B cell (primary cell): ENCODE data around the gene XXYLT1. TPM values are rescaled to one million over a fixed set of nuclear protein-coding genes. Genes with fewer than 3 reads are reported as not detected.
"Not testable (repeated sequence)": the region's sequence is repeated elsewhere in the genome, so short reads cannot be mapped to it uniquely, and the experiment has no call there.

Experiments used
- ATAC-seq: fragments of 200-7000 bp; cut with Tn5 transposase; one replicate; pipeline ENCODE4 v1.10.0; 2021; ENCODE audit warnings: low read depth, mild to moderate bottlenecking, moderate number of reproducible peaks, moderate library complexity
- CTCF ChIA-PET: fragments of 350-600 bp; sonication (Branson Sonifier 250); formaldehyde crosslinking; loops from one replicate; lab custom pipeline; 2021; ENCODE audit warnings: antibody characterized with exemption, inconsistent platforms; lab: Charles Lee
- POLR2A ChIA-PET: fragments of 350-600 bp; sonication (Branson Sonifier 250); formaldehyde crosslinking; loops from one replicate; lab custom pipeline; 2021; ENCODE audit warnings: antibody characterized with exemption; lab: Charles Lee
- DNase-seq: peaks from one replicate; pipeline ENCODE4 v3.0.0; 2013
- H2AFZ ChIP-seq: 2 replicates; pipeline ENCODE4 v1.6.1; 2012; ENCODE audit warnings: mild to moderate bottlenecking, low read depth, low read length; ENCODE audit not compliant: insufficient read depth, poor library complexity, severe bottlenecking
- H3K27ac ChIP-seq, 2 donors: 1 replicate in 1 of 2; 2 replicates in 1 of 2; pipeline ENCODE4 v1.5.1; 2012 to 2013; ENCODE audit warnings: low read length in 2 of 2, mild to moderate bottlenecking in 2 of 2, moderate library complexity in 1 of 2
- H3K27me3 ChIP-seq, 4 experiments: fragments of 200-600 bp in 1 of 4; sonication (generic) in 1 of 4; replicated peaks in 1 of 4; 1 replicate in 2 of 4; 2 replicates in 2 of 4; pipeline versions ENCODE4 v1.6.1 to v1.7.0; 2013 to 2016; ENCODE audit warnings: low read length in 3 of 4, mild to moderate bottlenecking in 2 of 4, mixed read lengths in 1 of 4, moderate library complexity in 1 of 4; ENCODE audit not compliant: insufficient read depth in 4 of 4, control insufficient read depth in 3 of 4; ENCODE audit errors: control extremely low read depth in 1 of 4
- H3K36me3 ChIP-seq, 2 experiments: replicated peaks in 1 of 2; 1 replicate in 1 of 2; 2 replicates in 1 of 2; pipeline versions ENCODE4 v1.6.1 to v1.7.1; 2013; ENCODE audit warnings: low read length in 1 of 2; ENCODE audit not compliant: insufficient read depth in 2 of 2, control insufficient read depth in 1 of 2; ENCODE audit errors: control extremely low read depth in 1 of 2, extremely low read depth in 1 of 2
- H3K4me1 ChIP-seq, 2 donors: fragments of 200-600 bp in 1 of 2; sonication (generic) in 1 of 2; 1 replicate in 1 of 2; 2 replicates in 1 of 2; pipeline versions ENCODE4 v1.5.1 to v1.6.1; 2013 to 2017; ENCODE audit warnings: low read length in 2 of 2; ENCODE audit not compliant: control insufficient read depth in 2 of 2, insufficient read depth in 2 of 2
- H3K4me2 ChIP-seq: replicated peaks from 2 replicates; pipeline ENCODE3; 2012; ENCODE audit warnings: mild to moderate bottlenecking, low read depth, low read length; ENCODE audit not compliant: poor library complexity, severe bottlenecking
- H3K4me3 ChIP-seq, 5 experiments: fragments of 200-600 bp in 1 of 5; sonication (generic) in 1 of 5; 1 replicate in 3 of 5; 2 replicates in 2 of 5; pipeline versions ENCODE4 v1.5.1 to v1.7.0; 2011 to 2016; ENCODE audit warnings: low read length in 4 of 5, mild to moderate bottlenecking in 4 of 5, low read depth in 2 of 5, control low read depth in 1 of 5, moderate library complexity in 1 of 5; ENCODE audit not compliant: insufficient read depth in 1 of 5; ENCODE audit errors: control extremely low read depth in 1 of 5, extremely low read depth in 1 of 5
- H3K79me2 ChIP-seq: fragments of 200-600 bp; sonication (generic); one replicate; pipeline ENCODE4 v1.6.0; 2016; ENCODE audit warnings: low read length; ENCODE audit not compliant: control insufficient read depth, insufficient read depth
- H3K9ac ChIP-seq: fragments of 200-600 bp; sonication (generic); 2 replicates; pipeline ENCODE4 v1.6.1; 2017; ENCODE audit warnings: mild to moderate bottlenecking, low read length, moderate library complexity
- H3K9me3 ChIP-seq, 3 donors: one replicate each; pipeline versions ENCODE4 v1.6.1 to v1.7.1; 2013; ENCODE audit warnings: low read length in 2 of 3; ENCODE audit not compliant: control insufficient read depth in 2 of 3, insufficient read depth in 1 of 3; ENCODE audit errors: control extremely low read depth in 1 of 3
- H4K20me1 ChIP-seq: 2 replicates; pipeline ENCODE4 v1.6.0; 2012; ENCODE audit warnings: mild to moderate bottlenecking, low read length; ENCODE audit not compliant: insufficient read depth, control insufficient read depth, poor library complexity, severe bottlenecking
- H3K27ac Mint-ChIP-seq: one replicate; pipeline ENCODE4 v1.8.0; 2021; ENCODE audit warnings: mixed read lengths
- H3K27me3 Mint-ChIP-seq: one replicate; pipeline ENCODE4 v1.8.0; 2021; ENCODE audit warnings: mixed read lengths
- H3K4me1 Mint-ChIP-seq: one replicate; pipeline ENCODE4 v1.8.0; 2021; ENCODE audit warnings: mixed read lengths
- H3K4me3 Mint-ChIP-seq: one replicate; pipeline ENCODE4 v1.8.0; 2021; ENCODE audit warnings: mixed read lengths
- H3K9me3 Mint-ChIP-seq: one replicate; pipeline ENCODE4 v1.8.0; 2022; ENCODE audit warnings: mixed read lengths; ENCODE audit not compliant: insufficient read depth
- CTCF ChIP-seq: fragments of 200-600 bp; IDR thresholded peaks from one replicate; pipeline ENCODE4 v1.8.0; 2022; ENCODE audit warnings: antibody characterized with exemption, mild to moderate bottlenecking
- EZH2 ChIP-seq: IDR thresholded peaks from 2 replicates; pipeline ENCODE4 v1.6.1; 2012; ENCODE audit warnings: borderline replicate concordance, low read depth, mild to moderate bottlenecking, moderate library complexity, low read length; ENCODE audit not compliant: insufficient read depth, poor library complexity, severe bottlenecking
- WGBS: methylation state at CpG from one replicate; pipeline ENCODE4 v1.1.5; 2013; ENCODE audit warnings: missing lambda C conversion rate; ENCODE audit not compliant: insufficient coverage; 5-methylcytosine and 5-hydroxymethylcytosine counted together
- intact Hi-C: fragments of 100-400 bp; cut with micrococcal nuclease; formaldehyde crosslinking; loops from one replicate; pipeline ENCODE4 v1.10.0; 2022
- polyA plus RNA-seq: library from polyadenylated mRNA; depleted of rRNA; stranded (reverse); fragments of >200 nt; gene quantifications from 2 replicates; pipeline ENCODE4 v1.2.3, GENCODE V29; 2012
- total RNA-seq, 2 donors: library from RNA; stranded (reverse); fragments of 120-200 nt in 1 of 2; gene quantifications; 1 replicate in 1 of 2; 2 replicates in 1 of 2; pipeline versions ENCODE4 v1.2.3 to v1.2.4, GENCODE V29; 2013 to 2022

The XXYLT1 gene
- total and polyA plus RNA-seq, 2 donors (not counting 1 experiment from before 2014, with no cell fraction given): 2.6 to 11.2 TPM

GRCh38 chr3:195087840-195088601 lies 182.9 kb downstream of the XXYLT1 start:
- H3K4me1 ChIP-seq, H3K9ac ChIP-seq, H4K20me1 ChIP-seq, H3K27me3 Mint-ChIP-seq, POLR2A ChIA-PET, H3K4me2 ChIP-seq, H3K79me2 ChIP-seq, H3K4me3 ChIP-seq, ATAC-seq, H3K36me3 ChIP-seq, H2AFZ ChIP-seq, H3K27ac ChIP-seq, H3K9me3 Mint-ChIP-seq, H3K9me3 ChIP-seq, intact Hi-C loops, H3K27ac Mint-ChIP-seq, H3K27me3 ChIP-seq, H3K4me3 Mint-ChIP-seq, DNase-seq: not testable (repeated sequence)
- CTCF ChIA-PET: interaction anchor here (0.5 kb wide), 1 partner anchor 58 kb away, joined by 3 read pairs; no protein-coding TSS in a partner anchor
- 90% methylated on average over 11 of the region's 25 CpGs for WGBS
- peaks cover 10% of the 10 kb centered on the region for H3K4me1 Mint-ChIP-seq

- DNase-seq (no peak), ATAC-seq (no peak)
- Histone ChIP-seq H4K20me1 (no peaks in the 10 kb centered on the region), H3K4me2 (no peak overlapping the region), H3K36me3 (no peaks in the 10 kb centered on the region), H3K27ac (no peak overlapping the region), H3K9me3 (no peaks in the 10 kb centered on the region), H3K27me3 (no peaks in the 10 kb centered on the region), H3K4me3 (no peak overlapping the region), H3K9ac (no peak overlapping the region), H3K79me2 (peaks cover 10% of the 10 kb centered on the region), H3K4me1 (no peaks in the 10 kb centered on the region), H2AFZ (no peak overlapping the region)
- Mint-ChIP-seq H3K9me3 (no peaks in the 10 kb centered on the region), H3K27ac (no peak overlapping the region), H3K4me3 (no peak overlapping the region), H3K4me1 (peaks cover 10% of the 10 kb centered on the region), H3K27me3 (no peaks in the 10 kb centered on the region)
- intact Hi-C loops: no loop called here
- no peak for TF ChIP-seq EZH2
- TF ChIP-seq CTCF: no peak
- POLR2A ChIA-PET: no interaction called here
- CTCF ChIA-PET: interaction anchor here (0.5 kb wide), 1 partner anchor 57 kb away, joined by 3 read pairs; no protein-coding TSS in a partner anchor
- 89% methylated on average over 7 of the region's 7 CpGs for WGBS
Observed at GRCh38 chr3:195087328-195087727, 183.6 kb downstream of the XXYLT1 start.
